ENCODE results near the gene DNAI4.
"Not testable (repeated sequence)": the region's sequence is repeated elsewhere in the genome, so short reads cannot be mapped to it uniquely, and the experiment has no call there.

The DNAI4 gene

GRCh38 chr1:66916320-66916719 lies 8.3 kb downstream of the DNAI4 start:
- DNase-seq (ENCODE audit: low read depth in 1 of 2, low spot score in 1 of 2): no peak
- H3K4me3 ChIP-seq (replicated peaks; ENCODE audit: insufficient read depth, low read length): no peak overlapping the region
- H3K27me3 ChIP-seq (ENCODE audit: insufficient read depth, poor library complexity, severe bottlenecking): no peaks in the 10 kb centered on the region
- no peak overlapping the region for H3K27ac ChIP-seq (replicated peaks)
- TF ChIP-seq REST (IDR thresholded peaks at IDR 0.05; ENCODE audit: insufficient replicate concordance, low read depth): no peak
- TF ChIP-seq GABPA (IDR thresholded peaks at IDR 0.05; ENCODE audit: low read depth): no peak
- no peak for TF ChIP-seq SPI1 (IDR thresholded peaks at IDR 0.05; ENCODE audit: borderline replicate concordance, low read depth)
- TF ChIP-seq, protein P1, sequence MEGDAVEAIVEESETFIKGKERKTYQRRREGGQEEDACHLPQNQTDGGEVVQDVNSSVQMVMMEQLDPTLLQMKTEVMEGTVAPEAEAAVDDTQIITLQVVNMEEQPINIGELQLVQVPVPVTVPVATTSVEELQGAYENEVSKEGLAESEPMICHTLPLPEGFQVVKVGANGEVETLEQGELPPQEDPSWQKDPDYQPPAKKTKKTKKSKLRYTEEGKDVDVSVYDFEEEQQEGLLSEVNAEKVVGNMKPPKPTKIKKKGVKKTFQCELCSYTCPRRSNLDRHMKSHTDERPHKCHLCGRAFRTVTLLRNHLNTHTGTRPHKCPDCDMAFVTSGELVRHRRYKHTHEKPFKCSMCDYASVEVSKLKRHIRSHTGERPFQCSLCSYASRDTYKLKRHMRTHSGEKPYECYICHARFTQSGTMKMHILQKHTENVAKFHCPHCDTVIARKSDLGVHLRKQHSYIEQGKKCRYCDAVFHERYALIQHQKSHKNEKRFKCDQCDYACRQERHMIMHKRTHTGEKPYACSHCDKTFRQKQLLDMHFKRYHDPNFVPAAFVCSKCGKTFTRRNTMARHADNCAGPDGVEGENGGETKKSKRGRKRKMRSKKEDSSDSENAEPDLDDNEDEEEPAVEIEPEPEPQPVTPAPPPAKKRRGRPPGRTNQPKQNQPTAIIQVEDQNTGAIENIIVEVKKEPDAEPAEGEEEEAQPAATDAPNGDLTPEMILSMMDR (IDR thresholded peaks at IDR 0.05; ENCODE audit: insufficient read depth, low read length): no peak
- TF ChIP-seq POLR2AphosphoS5 (IDR thresholded peaks at IDR 0.05; ENCODE audit: low read depth): no peak

DNA sequence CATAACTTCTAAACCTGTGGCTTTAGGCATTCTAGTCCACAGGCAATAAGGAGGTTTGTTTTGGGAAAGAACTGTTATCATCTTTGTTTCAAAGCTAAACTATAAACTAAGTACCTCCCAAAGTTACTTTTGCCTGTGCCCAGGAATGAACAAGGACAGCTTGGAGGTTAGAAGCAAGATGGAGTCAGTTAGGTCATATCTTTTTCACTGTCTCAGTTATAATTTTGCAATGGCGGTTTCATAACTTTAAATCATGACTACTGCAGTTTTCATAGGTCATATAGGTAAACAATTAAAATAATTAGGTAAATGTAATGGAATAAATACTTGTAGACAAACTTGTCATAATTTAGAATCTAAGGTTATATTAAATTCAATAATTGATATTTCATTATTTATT lies 9.5 kb downstream of the DNAI4 start:
- not testable (repeated sequence) for H3K27ac ChIP-seq (replicated peaks); DNase-seq (ENCODE audit: low read depth in 1 of 2, low spot score in 1 of 2); H3K27me3 ChIP-seq (ENCODE audit: insufficient read depth, poor library complexity, severe bottlenecking); H3K4me3 ChIP-seq (replicated peaks; ENCODE audit: insufficient read depth, low read length)

- DNase-seq (ENCODE audit: low read depth in 1 of 2, low spot score in 1 of 2): no peak
- TF ChIP-seq REST (IDR thresholded peaks at IDR 0.05; ENCODE audit: insufficient replicate concordance, low read depth) (no peak), GABPA (IDR thresholded peaks at IDR 0.05; ENCODE audit: low read depth) (no peak), SPI1 (IDR thresholded peaks at IDR 0.05; ENCODE audit: borderline replicate concordance, low read depth) (no peak), POLR2AphosphoS5 (IDR thresholded peaks at IDR 0.05; ENCODE audit: low read depth) (no peak)
- TF ChIP-seq, protein P1 (IDR thresholded peaks at IDR 0.05; ENCODE audit: insufficient read depth, low read length): no peak
- no peak overlapping the region for H3K4me3 ChIP-seq (replicated peaks; ENCODE audit: insufficient read depth, low read length)
- no peaks in the 10 kb centered on the region for H3K27me3 ChIP-seq (ENCODE audit: insufficient read depth, poor library complexity, severe bottlenecking)
- H3K27ac ChIP-seq (replicated peaks): no peak overlapping the region
Observed at GRCh38 chr1:66893712-66894111, 30.9 kb downstream of the DNAI4 start.

- no peak for DNase-seq (ENCODE audit: low read depth in 1 of 2, low spot score in 1 of 2)
- H3K27ac ChIP-seq (replicated peaks): no peak overlapping the region
- TF ChIP-seq, protein P1 (IDR thresholded peaks at IDR 0.05; ENCODE audit: insufficient read depth, low read length): no peak
- TF ChIP-seq SPI1 (IDR thresholded peaks at IDR 0.05; ENCODE audit: borderline replicate concordance, low read depth): peak; percentile 60
- no peaks in the 10 kb centered on the region for H3K27me3 ChIP-seq (ENCODE audit: insufficient read depth, poor library complexity, severe bottlenecking)
- H3K4me3 ChIP-seq (replicated peaks; ENCODE audit: insufficient read depth, low read length): no peak overlapping the region
Observed at GRCh38 chr1:66890621-66891020, 34.0 kb downstream of the DNAI4 start.
